GM19455 (cell line): ENCODE measurements around the gene KAT6B.
"Not testable (repeated sequence)": the region's sequence is repeated elsewhere in the genome, so short reads cannot be mapped to it uniquely, and the experiment has no call there.

Experiments
- ATAC-seq: cut with Tn5 transposase; IDR thresholded peaks from one replicate; pipeline ENCODE4 v1.9.1; 2021; ENCODE audit not compliant: unreplicated experiment

The KAT6B gene

GRCh38 chr10:75029857-75030256 lies 203.5 kb downstream of the KAT6B start:
- ATAC-seq = no peak

GRCh38 chr10:75030371-75030770 lies 204.0 kb downstream of the KAT6B start:
- no peak for ATAC-seq

GRCh38 chr10:75032119-75032518 lies 205.7 kb downstream of the KAT6B start:
- ATAC-seq = no peak

GRCh38 chr10:75032813-75033212 lies 206.4 kb downstream of the KAT6B start:
- no peak for ATAC-seq

GRCh38 chr10:75033399-75034130 lies 207.2 kb downstream of the KAT6B start:
- no peak for ATAC-seq

DNA sequence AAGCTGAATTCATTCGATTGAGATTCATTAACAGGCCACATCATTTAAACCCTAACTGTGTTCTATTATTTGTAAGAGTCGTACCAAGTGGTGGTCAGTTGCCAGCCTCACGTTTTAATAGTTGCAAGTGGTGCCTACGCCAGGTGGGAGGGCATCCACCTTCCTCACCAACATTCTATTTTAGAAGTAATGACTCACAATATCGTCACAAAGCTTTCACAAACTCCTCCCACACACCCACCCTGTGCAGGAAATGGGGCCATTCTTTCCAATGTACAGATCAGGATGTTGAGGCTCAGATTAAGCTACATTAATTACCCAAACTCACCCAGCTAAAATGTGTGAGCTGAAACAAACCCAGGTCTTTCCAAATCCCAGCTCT lies 207.7 kb downstream of the KAT6B start:
- no peak for ATAC-seq

- no peak for ATAC-seq
Measured at GRCh38 chr10:75034714-75035258, 208.4 kb downstream of the KAT6B start.

GRCh38 chr10:75035975-75036708 lies 209.7 kb downstream of the KAT6B start:
- ATAC-seq = no peak

- ATAC-seq = no peak
Measured at GRCh38 chr10:75037171-75038153, 211.1 kb downstream of the KAT6B start.

DNA sequence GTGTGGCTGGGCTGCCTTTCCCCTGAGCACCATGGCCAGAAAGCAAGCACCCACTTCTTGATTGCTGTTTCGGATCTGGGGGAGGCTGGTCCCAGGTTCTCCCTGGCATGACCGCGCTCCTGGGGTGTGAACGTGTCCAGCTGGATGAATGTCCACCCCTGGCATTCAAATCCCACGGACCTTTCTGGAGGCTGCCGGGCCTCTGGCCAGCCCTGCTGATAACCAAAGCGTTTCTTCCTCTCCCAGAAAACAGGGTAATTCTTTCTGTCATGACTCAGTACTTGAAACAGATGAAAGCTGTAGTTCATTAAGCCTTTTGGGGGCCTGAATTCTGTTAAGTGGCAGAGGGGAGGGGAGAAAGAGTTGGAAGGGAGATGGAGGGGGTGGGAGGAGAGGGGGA lies 211.9 kb downstream of the KAT6B start:
- ATAC-seq = no peak

DNA sequence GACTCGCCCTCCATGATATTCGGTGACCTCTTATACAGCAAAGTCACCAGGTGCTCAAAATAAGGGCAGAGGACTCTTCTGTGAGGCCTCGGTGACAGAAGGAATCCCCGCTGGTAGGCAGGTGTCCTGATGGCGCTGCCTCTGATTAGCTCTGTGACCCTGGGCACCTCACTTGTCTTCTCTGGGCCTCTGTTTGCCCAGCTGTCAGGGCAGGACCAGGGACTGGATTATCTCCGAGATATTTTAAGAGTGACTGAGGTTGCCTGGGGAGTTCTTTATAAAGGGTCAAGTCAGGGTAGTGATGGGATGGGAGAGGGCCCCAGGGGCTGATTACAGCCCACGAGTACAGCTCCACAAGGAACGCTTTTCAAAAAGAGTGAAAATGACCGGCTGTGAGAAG lies 214.2 kb downstream of the KAT6B start:
- no peak for ATAC-seq

DNA sequence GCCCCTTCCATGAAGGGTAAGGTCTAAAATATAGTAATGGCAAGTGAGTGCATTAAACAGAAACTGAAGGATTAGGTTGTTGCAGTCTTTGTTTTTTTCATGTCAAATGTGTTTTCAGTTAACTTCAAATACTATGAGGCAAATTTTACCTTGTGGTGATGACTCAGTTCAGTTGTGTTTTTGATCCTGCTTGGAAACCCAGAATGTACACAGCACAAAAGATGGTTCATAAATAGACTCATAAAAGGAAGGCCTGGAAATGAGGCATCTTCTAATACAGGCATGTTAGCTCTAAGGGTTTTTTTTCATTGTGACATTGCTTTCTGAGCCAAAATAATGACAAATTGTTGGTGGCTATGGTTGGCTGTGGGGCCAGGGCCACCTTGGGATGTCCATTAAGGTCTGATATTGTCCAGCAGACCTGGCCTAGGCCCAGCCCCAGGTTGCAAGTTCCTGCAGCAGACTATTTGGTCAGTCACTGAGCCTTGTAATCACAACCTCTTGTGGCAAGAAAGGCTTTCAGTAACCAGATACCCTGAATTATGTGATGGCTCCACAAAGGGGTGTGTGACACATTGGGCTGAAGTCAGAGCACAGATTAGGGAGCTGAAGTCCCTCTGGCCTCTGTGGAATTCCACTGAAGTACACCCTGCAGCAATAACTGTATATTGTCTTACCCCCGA lies 216.0 kb downstream of the KAT6B start:
- ATAC-seq = no peak

- no peak for ATAC-seq
Measured at GRCh38 chr10:75043256-75044131, 217.1 kb downstream of the KAT6B start.

GRCh38 chr10:75048669-75049098 lies 222.3 kb downstream of the KAT6B start:
- ATAC-seq = no peak

DNA sequence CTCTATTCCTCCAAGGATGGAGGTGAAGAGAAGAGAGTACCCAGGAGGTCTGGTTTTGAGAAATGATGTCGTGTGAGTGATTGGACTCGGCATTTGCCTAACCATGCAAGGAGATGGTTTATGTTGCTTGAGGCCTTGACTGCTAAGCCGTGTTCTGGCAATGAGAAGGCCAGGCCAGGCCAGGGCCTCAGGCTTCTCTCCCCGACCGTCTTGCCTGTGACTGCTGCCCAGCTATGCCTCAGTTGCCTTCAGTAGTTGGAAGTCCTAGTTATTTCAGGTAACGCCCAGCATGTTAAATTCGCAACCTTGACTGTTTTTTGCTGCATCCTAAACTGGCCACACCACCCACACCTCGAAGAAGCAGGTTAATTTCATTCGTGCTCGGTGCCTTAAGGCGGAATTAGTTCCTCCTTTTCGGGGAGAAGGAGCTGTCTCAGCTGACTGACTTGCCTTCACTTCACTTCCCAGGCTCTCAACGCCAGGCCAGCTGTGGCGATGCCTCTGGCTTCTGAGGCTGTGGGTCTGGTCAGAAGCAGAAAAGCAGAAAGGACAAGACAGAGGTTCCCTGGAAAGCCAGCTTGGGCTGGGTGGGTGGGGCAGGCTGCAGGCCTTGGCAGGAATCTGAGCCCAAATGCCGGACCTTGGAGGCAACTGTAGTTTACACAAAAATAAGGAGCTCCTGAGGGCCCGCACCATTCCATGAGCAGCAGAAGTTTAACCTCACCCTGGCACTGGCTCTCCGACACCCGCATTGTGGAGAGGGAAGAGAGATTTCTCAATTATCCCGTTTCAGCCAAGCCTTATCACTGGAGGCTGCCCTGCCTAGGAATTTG lies 223.1 kb downstream of the KAT6B start:
- no peak for ATAC-seq

DNA sequence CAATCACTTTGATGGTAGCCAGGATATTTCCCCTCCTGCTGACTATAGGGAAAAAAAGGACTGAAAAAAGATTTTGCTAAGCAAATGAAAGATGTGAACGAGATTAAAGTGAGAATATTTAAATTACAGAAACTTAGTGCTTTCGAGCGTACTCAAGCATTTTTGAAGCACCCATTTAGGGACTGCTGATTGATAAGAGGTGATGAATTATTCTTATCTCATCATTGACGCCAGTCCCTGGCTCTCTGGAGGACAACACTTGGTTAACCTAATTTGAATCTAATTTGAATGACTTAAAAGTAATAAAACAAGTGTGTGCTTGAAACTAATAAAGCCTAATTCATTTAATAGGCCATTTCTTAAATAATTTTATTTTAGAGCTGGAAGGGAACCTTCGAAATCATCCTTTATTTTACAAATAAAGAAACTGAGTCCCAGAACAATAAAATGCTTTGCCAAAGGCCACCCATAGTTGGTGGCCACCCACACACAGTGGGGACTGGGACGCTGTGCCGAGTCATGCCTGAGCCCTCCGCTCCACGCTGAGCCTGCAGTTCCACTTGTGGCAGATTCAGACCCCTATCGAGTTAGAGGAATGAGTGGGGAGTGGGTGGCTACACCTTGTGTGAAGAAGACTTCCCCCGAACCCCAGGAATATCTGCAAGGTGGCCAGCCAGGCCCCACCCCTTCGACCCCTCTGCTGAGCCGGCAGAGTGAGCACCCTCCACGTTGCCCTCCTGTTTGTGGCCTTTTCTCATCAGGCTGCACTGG lies 223.9 kb downstream of the KAT6B start:
- no peak for ATAC-seq

DNA sequence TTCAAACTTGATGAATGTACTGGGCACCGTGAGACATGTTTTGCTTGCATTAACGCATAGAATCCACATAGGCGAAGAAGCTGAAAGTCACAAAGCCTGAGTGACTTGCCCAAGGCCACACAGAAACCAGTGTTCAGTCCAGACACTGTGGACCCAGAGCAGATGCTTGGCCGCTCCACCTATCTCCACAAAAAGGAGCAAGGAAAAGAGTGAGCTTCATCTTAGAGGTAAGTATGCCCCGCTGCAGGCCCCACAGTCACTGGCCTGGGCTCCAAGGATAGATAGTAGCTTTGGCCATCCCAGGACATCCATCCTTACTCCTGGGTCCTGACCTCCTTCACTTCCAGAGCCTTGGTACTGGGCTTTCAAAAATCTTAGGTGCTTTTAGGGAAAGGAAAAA lies 224.9 kb downstream of the KAT6B start:
- ATAC-seq = no peak

DNA sequence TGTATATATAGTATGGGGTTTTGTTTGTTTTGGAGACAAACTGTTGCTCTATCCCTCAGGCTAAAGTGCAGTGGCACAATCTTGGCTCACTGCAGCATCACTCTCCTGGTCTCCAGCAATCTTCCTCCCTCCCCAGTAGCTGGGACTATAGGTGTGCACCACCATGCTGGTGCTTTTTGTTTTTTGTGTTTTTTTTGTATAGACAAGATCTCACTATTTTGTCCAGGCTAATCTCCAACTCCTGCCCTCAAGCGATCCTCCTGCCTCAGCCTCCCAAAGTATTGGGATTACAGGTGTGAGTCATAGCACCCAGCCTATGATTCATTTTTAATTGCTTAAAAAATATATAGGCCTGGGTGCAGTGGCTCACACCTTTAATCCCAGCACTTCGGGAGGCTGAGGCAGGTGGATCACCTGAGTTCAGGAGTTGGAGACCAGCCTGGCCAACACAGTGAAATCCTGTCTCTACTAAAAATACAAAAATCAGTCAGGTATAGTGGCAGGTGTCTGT lies 229.6 kb downstream of the KAT6B start:
- ATAC-seq = not testable (repeated sequence)
